DND-41 (cell line): Measurements from ENCODE around the gene MOGAT3.

Experiments
- ATAC-seq: fragments of 200-7000 bp; cut with Tn5 transposase; 3 replicates; pipeline ENCODE4 v1.9.1; 2021; ENCODE audit warnings: low read depth; ENCODE audit not compliant: insufficient read depth
- DNase-seq: peaks from one replicate; pipeline ENCODE4 v3.0.0-alpha.2; 2020
- H2AFZ ChIP-seq: 2 replicates; pipeline ENCODE4 v1.6.0; 2012; ENCODE audit warnings: low read depth, low read length
- H3K27ac ChIP-seq: 2 replicates; pipeline ENCODE4 v1.5.1; 2012; ENCODE audit warnings: low read length, inconsistent platforms
- H3K27me3 ChIP-seq: fragments of 200-600 bp; sonication (generic); 2 replicates; pipeline ENCODE4 v1.6.0; 2012; ENCODE audit warnings: low read length, mild to moderate bottlenecking, inconsistent platforms; ENCODE audit not compliant: insufficient read depth, poor library complexity
- H3K36me3 ChIP-seq: 2 replicates; pipeline ENCODE4 v1.5.1; 2012; ENCODE audit warnings: low read length, inconsistent platforms; ENCODE audit not compliant: insufficient read depth
- H3K4me1 ChIP-seq: 2 replicates; pipeline ENCODE4 v1.5.1; 2012; ENCODE audit warnings: mild to moderate bottlenecking, low read length; ENCODE audit not compliant: insufficient read depth
- H3K4me2 ChIP-seq: 2 replicates; pipeline ENCODE4 v1.6.0; 2012; ENCODE audit warnings: mild to moderate bottlenecking, moderate library complexity, low read length, inconsistent platforms; ENCODE audit not compliant: insufficient read depth
- H3K4me3 ChIP-seq, 2 experiments: fragments of 200-600 bp in 1 of 2; shearing (Covaris generic) in 1 of 2; 2 replicates each; pipeline ENCODE4 v1.5.1; 2012 to 2016; ENCODE audit warnings: inconsistent platforms in 2 of 2, low read length in 2 of 2, mild to moderate bottlenecking in 2 of 2, low read depth in 1 of 2, moderate library complexity in 1 of 2
- H3K79me2 ChIP-seq: 2 replicates; pipeline ENCODE4 v1.6.0; 2012; ENCODE audit warnings: low read length, inconsistent platforms; ENCODE audit not compliant: insufficient read depth
- H3K9ac ChIP-seq: 2 replicates; pipeline ENCODE4 v1.6.0; 2012; ENCODE audit warnings: low read depth, mild to moderate bottlenecking, inconsistent platforms, low read length, moderate library complexity
- H3K9me3 ChIP-seq: 2 replicates; pipeline ENCODE4 v1.5.1; 2012; ENCODE audit warnings: low read length, moderate library complexity, mild to moderate bottlenecking, inconsistent platforms; ENCODE audit not compliant: insufficient read depth, severe bottlenecking
- H4K20me1 ChIP-seq: 2 replicates; pipeline ENCODE4 v1.6.0; 2012; ENCODE audit warnings: low read length; ENCODE audit not compliant: insufficient read depth
- EZH2 ChIP-seq: IDR thresholded peaks from 3 replicates; pipeline ENCODE4 v1.6.1; 2012; ENCODE audit warnings: borderline replicate concordance, low read depth, mild to moderate bottlenecking, moderate library complexity, low read length, inconsistent platforms; ENCODE audit not compliant: severe bottlenecking
- TF ChIP-seq, protein P1 (sequence below): IDR thresholded peaks from 2 replicates; pipeline ENCODE4 v1.5.1; 2012; ENCODE audit warnings: borderline replicate concordance, low read length, moderate library complexity, mild to moderate bottlenecking; ENCODE audit not compliant: poor library complexity, severe bottlenecking; ENCODE audit errors: extremely low read depth

MOGAT3 gene

GRCh38 chr7:101172005-101172853, 28.6 kb downstream of the MOGAT3 start:
- Histone ChIP-seq H2AFZ (no peak overlapping the region), H3K4me2 (peak overlapping the region; percentile 35; the same call in 1 of the 2 replicates), H3K4me1 (peaks cover 47% of the 10 kb centered on the region), H4K20me1 (peaks cover 41% of the 10 kb centered on the region), H3K27me3 (peaks cover 12% of the 10 kb centered on the region), H3K27ac (no peak overlapping the region), H3K36me3 (no peaks in the 10 kb centered on the region), H3K79me2 (no peaks in the 10 kb centered on the region), H3K9me3 (no peaks in the 10 kb centered on the region), H3K4me3 (no peak overlapping the region), H3K9ac (no peak overlapping the region)
- TF ChIP-seq, protein P1, sequence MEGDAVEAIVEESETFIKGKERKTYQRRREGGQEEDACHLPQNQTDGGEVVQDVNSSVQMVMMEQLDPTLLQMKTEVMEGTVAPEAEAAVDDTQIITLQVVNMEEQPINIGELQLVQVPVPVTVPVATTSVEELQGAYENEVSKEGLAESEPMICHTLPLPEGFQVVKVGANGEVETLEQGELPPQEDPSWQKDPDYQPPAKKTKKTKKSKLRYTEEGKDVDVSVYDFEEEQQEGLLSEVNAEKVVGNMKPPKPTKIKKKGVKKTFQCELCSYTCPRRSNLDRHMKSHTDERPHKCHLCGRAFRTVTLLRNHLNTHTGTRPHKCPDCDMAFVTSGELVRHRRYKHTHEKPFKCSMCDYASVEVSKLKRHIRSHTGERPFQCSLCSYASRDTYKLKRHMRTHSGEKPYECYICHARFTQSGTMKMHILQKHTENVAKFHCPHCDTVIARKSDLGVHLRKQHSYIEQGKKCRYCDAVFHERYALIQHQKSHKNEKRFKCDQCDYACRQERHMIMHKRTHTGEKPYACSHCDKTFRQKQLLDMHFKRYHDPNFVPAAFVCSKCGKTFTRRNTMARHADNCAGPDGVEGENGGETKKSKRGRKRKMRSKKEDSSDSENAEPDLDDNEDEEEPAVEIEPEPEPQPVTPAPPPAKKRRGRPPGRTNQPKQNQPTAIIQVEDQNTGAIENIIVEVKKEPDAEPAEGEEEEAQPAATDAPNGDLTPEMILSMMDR, result no peak
- no peak for TF ChIP-seq EZH2
- DNase-seq (peak; percentile 51), ATAC-seq (no peak)

GRCh38 chr7:101171442-101171837, 29.4 kb downstream of the MOGAT3 start:
- peak overlapping the region; percentile 35 for H3K4me2 ChIP-seq
- no peaks in the 10 kb centered on the region for H3K36me3 ChIP-seq
- DNase-seq (no peak), ATAC-seq (no peak)
- peaks cover 55% of the 10 kb centered on the region for H3K4me1 ChIP-seq
- H4K20me1 ChIP-seq, result peaks cover 46% of the 10 kb centered on the region
- no peak for TF ChIP-seq EZH2
- TF ChIP-seq, protein P1, result peak; percentile 23
- no peak overlapping the region for H3K4me3 ChIP-seq
- H3K27ac ChIP-seq, result peak overlapping the region; percentile 32; the same call in 1 of the 2 replicates
- H3K9ac ChIP-seq, result no peak overlapping the region
- no peak overlapping the region for H2AFZ ChIP-seq
- no peaks in the 10 kb centered on the region for H3K9me3 ChIP-seq
- H3K27me3 ChIP-seq, result peaks cover 17% of the 10 kb centered on the region
- H3K79me2 ChIP-seq, result no peaks in the 10 kb centered on the region

DNA sequence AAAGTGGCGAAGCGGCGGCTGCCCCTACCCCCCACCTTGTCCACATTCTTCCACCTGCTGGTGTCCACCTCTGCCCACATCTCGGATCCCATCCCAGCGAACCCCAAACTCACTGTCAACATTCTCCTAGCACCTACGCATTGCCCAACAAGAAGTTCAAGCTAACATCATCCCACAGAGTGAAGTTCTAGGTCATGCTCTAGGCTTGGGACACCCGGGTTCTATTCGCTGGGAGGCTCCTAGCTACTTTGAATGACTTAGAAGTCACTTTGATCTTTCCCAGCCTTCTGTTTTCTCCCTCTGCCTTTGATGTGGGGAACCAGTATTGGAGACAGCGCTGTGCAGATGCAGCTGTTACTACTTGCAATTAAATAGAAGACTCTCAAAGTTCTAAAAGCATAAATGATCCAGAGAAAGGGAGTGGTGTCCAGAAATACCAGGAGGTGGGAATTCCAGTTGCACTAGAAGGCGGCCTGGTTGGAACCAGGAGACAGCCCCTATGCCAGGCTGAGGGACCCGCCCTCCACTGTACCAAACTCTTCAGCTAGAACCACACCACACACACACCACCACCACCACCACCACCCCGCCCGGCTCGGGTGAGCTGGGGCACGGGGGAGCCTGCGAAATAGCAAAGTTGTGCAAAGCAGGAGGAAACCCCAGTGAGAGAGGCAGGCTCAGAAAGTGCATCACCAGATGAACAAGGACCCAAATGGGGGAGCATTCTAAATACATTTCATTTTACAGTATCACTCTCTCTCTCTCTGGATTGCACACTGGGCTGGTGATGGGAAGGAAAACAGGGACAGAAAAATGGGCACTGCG, 30.0 kb downstream of the MOGAT3 start:
- Histone ChIP-seq H3K9ac (no peak overlapping the region), H3K36me3 (no peaks in the 10 kb centered on the region), H4K20me1 (peaks cover 50% of the 10 kb centered on the region), H3K4me3 (no peak overlapping the region), H3K4me2 (peak overlapping the region; percentile 54), H3K79me2 (no peaks in the 10 kb centered on the region), H3K27me3 (peaks cover 17% of the 10 kb centered on the region), H3K4me1 (peaks cover 61% of the 10 kb centered on the region), H2AFZ (no peak overlapping the region), H3K27ac (peak overlapping the region; percentile 32; the same call in 1 of the 2 replicates), H3K9me3 (no peaks in the 10 kb centered on the region)
- ATAC-seq (peak; percentile 77), DNase-seq (peak; percentile 80)
- no peak for TF ChIP-seq EZH2
- TF ChIP-seq, protein P1, result no peak
